ENCODE results near the gene PITPNM3. TPM values are rescaled to one million over a fixed set of nuclear protein-coding genes. Genes with fewer than 3 reads are reported as not detected.

PITPNM3 gene
- under 1 TPM; 0.55 to 0.60 TPM for total RNA-seq

DNA sequence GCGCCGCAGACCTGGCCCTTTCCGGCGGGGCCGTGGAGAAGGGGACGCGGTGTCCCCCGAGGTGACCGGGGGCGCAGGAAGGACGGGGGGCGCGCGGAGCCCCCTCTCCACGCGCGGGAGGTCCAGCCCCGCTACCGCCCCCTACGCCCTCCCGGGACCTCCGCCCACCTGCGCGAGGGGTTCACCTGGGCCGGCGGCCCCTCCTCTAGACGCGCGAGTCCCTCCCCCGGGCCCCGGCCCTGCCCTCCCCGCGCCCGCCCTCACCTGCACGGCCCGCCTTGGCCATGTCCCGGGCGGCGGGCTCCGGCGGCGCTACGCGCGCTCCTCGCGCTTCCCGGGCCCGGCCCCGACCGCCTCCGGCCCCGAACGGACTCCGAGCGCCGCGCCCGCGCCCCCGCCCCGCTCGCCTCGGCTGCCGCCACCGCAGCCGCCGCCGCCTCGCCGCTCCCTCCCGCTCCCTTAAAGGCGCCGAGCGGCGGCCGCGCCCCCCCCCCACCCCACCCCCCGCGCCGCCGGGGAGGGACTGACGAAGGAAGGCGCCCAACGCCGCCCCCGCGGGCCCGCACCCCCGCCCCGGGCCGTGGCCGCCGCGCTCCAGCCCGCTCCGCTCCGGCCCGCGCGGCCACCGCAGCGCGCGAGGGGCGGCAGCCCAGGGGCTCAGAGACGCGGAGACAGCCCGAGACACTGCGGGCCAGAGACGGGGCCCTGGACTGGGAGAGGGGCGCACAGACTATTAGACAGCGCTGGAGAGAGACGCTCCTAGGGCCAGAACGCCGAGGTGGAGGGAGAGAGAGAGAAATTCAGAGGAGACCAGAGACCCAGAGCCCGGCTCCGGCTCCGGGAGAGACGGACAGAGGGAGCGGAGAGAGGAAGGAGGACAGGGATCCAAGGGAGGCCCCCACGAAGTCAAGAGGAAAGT lies at the start of gene PITPNM3:
TSS of gene PITPNM3 (minus strand) at position 435 of the 919 bp plus-strand sequence. CDS start at position 286, 149 bp downstream.

DNA sequence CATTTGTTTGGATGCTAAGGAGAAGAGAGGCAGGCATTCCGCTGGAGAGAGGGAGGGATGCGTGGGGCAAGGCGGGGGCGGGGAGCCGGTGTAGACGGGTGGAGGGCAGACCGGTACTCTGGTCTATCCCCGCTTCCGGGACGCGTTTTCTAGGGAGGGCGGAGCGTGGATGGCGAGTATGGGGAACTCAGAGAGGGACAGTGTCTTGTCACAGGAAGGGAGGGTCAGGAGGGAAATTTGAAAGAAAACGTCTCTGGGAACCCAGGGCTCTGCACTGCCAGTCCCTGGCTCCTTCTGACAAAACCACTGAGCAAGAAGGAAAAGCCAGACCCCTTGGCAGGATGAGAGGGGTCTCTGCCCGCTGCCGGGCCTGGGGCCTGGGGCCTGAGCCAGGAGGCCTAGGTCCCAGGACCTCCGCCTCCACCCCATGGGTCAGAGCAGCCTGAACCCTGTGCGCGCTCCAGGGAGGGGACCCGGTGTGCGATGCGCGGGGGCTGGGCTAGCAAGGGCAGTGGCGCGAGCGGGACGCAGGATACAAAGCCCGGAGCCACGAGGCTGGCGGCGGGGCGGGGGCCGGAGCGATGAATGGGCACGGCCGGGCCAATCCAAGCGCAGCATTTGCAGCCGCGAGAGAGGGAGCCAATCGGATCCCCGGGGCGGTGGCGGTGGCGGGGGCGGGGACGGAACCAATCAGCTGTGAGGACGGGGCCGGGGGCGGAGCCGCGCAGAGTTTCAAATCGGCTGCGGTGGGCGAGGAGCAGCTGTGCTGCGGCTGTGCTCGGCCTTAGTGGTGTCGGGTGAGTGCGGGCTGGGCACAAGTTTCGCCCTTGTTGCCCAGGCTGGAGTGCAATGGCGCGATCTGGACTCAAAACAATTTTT lies 112.4 kb downstream of the PITPNM3 start, which contains the start of gene PIMREG:
TSS of gene PIMREG (plus strand) at position 764 of the 879 bp plus-strand sequence. CDS start 656 bp downstream, outside the sequence.

DNA sequence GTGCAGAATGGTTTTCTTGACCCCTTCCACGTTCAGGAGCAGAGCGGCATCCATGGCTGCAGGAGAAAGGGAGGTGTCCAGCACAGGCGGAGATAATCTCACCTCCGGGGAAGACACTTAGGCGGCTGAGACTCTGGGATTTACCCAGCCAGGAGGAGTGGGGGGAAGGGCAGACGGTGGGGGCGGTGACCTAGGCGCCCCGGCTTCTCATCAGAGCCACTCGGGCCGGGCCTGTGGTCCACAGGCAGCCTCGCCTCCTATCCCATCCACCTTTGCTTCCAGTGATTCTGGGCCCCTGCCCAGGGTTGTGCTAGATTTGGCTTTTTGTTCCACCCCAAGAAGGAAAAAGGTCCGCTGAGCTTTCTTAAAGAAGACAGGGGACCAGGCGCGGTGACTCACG lies 121.3 kb downstream of the PITPNM3 start, which contains the start of gene AIPL1:
TSS of gene AIPL1 (minus strand) at position 71 of the 400 bp plus-strand sequence. CDS start at position 54, 17 bp downstream.

Other genes with a start within 250 kb of the PITPNM3 start
- not detected for gene AIPL1, start 121.4 kb downstream of the PITPNM3 start, total RNA-seq
- gene PIMREG, start 112.1 kb downstream of the PITPNM3 start, total RNA-seq: 10 to 100 TPM; 21.8 to 24.1 TPM
- gene KIAA0753, start 84.2 kb upstream of the PITPNM3 start, total RNA-seq: 10 to 100 TPM; 12.9 to 16.4 TPM
- gene TXNDC17, start 84.5 kb upstream of the PITPNM3 start, total RNA-seq: 10 to 100 TPM; 56.1 to 61.3 TPM
- 10 to 100 TPM; 20.5 to 25.5 TPM for gene MED31, start 95.0 kb upstream of the PITPNM3 start, total RNA-seq
- 1 to 10 TPM; 3.3 to 4.3 TPM for gene C17orf100, start 95.2 kb upstream of the PITPNM3 start, total RNA-seq
- not detected for gene SLC13A5, start 156.8 kb upstream of the PITPNM3 start, total RNA-seq
- 100 to 1,000 TPM; 156 to 163 TPM for gene XAF1, start 199.5 kb upstream of the PITPNM3 start, total RNA-seq
- gene FBXO39, start 219.7 kb upstream of the PITPNM3 start, total RNA-seq: under 1 TPM; 0.65 to 0.81 TPM